Retina (tissue), 1 donor: ENCODE results near the gene DNAH1.

Source experiments
- DNase-seq: peaks from one replicate; pipeline ENCODE4 v3.0.0-alpha.2; 2016

The DNAH1 gene

DNA sequence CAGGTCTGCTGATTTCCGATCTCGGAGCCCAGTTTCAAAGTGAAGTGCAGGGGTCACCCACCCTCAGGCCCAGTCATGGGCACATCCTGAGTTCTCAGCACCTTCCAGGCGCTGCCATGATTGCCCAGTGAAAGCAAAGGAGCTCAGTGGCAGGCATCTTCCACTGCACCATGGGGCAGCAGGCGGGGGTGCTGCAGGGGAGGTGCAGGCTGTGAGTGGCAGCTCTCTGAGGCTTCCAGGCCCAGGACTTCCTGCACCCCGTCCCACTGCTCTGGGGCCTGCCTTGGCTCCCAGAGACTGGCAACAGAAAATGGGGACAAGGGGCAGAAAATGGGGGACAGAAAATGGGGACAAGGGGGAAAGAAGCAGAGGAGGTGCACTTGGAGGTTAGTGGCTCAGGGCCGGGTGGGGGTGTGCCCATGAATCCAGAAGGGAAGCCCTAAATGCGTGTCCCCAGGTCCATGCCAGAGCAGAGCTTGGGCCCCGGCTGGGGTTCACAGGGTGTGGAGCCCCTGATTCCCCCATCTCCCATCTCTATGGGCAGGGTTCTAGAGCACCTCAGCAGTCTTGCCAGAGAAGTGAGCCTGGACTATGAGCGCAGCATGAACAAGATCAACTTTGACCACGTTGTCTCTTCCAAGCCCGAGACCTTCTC is 28.0 kb downstream of the DNAH1 start:
- no peak for DNase-seq

DNA sequence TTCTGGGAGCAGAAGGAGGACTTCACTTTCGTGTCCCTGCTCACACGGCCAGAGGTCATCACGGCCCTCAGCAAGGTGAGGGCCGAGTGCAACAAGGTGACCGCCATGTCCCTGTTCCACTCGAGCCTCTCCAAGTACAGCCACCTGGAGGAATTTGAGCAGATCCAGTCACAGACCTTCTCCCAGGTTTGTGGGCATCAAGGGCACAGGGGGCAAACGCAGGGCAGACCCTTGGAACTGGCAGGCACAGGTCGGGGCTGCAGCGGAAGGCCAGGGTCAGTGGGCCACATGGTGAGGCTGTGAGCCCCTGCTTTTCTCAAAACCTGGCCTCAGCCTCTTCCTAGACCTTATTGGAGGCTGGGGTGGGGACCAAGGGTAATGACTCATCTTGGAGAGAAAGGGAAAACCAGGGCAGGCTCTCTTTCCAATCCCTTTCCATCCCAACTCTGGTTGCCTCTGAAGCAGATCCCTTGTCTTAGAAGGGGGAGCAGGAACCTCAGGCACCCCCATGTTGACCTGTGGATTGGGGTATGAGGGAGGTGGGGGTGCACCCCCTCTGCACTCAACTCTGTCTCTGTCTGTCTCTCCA is 29.5 kb downstream of the DNAH1 start:
- DNase-seq = no peak

DNA sequence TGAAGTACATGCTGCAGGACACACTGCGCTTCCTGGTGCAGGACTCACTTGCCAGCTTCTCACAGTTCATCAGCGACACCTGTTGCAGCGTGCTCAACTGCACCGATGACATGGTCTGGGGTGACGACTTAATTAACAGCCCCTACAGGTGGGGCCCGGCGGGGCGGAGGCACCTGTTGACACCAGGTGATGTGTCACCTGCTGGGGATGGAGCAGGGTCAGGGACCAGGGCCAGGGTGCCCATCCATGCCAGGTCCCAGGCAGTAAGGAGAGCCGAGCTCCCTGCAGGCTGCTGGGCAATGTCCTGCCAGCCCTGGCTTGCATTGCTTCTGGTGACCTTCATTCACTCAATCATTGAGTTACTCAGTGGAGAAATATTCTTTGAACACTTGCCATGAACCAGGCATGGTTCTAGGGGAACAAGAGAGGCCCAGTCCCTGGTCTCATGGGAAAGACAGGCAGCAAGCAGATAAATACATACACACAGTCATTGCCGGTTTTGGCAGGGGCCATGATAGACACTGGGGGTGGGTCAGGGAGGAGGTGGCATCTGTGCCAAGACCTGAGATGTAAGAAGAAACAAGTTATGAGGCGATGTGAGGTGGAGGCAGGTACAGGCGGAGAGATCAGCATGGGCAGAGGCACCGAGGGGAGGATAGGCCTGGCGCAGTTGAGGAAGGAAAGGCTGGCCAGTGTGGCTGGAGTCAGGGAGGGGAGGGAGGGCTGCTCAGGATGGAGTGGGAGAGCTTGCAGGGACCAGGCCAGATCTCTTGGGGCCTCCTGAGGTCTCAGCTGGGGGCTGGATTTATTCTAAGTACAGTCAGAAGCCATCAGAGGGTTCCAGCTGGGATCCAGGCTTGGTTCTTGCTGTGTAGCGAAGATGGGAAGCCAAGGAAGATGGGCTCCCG is 30.8 kb downstream of the DNAH1 start:
- DNase-seq = no peak

DNA sequence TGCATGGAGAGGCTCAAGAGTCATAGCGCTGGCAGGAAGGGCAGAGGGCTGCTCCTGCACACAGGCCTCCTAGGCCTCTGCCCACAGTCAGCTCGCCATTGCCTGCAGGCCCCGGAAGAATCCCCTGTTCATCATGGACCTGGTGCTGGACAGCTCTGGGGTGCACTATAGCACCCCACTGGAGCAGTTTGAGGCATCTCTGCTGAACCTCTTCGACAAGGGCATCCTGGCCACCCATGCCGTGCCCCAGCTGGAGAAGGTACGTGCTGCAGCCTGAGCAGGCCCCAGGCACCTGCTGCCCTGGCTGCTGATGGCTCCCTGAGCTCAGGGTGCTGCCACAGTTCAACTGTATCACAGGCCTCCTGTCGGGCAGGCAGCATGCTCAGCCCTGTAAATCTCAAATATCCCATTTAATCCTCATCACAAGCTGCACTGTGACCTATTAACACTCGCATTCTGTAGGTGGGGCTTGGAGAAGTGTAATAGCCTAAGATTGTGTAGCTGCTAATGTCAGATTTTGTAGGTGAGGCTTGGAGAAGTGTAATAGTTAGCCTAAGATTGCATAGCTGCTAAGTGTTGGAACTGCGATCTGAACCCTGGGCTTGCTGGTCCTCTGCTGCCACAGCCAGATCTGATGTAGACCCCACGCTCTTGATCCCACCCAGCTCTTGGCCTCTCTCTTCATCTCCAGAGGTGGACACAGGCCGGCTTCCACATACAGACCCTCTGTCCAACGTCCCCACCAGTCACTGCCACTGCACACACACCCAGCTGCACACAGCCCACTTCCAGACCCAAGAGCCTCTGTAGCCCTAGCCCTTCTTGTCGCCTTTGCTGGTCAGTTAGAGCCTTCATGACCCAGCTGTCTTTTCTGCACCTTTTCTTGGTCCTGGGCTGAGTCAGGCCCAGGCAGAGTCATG is 31.9 kb downstream of the DNAH1 start:
- no peak for DNase-seq

DNA sequence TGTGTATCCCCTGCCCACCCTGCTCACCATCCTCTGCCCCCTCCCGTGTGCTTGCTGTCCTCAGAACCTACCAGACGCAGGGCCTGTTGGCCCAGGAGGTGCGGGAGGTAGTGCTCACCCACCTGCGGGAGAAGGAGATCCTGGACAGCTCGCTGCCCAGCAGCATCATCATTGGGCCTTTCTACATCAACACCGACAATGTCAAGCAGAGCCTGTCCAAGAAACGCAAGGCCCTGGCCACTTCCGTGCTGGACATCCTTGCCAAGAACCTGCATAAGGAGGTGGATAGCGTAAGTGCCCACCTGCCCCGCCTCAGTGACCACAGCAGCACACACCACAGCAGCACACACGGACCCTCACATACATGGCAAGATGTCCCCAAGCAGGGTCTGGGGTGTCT is 33.0 kb downstream of the DNAH1 start:
- DNase-seq = no peak

DNA sequence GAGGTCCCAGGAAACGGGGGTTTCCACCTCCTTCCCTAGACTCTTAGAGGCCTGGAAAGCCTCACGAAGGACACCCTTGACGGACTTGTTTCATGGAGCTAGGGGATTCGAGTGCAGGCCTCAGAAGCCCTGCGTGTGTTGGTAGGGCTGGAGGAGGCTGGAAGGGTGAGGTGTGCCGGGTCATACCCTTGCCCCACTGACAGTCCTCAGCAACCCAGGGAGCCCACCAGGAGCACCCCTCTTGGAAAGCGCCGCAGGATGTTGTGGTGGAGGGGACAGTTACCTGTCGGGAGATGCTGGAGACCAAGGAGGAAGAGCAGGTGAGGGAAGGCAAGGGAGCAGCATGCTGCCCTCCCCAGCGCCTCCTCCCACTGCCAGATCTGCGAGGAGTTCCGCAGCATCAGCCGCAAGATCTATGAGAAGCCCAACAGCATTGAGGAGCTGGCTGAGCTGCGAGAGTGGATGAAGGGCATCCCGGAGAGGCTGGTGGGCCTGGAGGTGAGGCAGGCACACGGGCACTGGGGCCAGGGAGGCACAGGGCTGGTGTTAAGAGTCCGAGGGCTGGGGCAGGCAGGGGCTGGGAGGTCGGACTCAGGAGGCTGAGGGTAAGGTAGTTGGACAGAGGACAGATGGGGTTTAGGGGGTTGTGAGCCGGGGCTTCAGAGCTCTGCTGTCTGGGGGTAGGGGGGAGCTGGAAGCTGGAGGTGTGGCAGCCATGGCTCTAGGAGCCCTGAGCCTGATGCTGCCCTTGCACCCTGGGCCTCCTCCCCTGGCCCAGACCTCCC is 33.7 kb downstream of the DNAH1 start:
- DNase-seq = no peak

DNA sequence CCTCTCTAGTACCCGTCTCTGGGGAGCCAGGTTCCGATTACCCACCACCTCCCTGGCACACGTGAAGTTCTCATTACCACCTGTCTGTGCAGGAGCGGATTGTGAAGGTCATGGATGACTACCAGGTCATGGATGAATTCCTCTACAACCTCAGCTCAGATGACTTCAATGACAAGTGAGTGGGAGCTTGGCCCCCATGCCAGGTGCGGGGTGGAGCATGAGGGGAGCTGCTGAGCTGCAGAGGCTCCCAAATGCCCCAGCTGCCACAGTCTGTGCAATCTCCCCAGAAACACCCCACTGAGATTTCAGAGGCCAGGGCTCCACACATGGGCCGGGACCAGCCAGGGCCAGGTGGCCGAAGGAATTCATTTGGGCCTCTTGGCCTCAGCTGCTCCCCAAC is 34.3 kb downstream of the DNAH1 start:
- no peak for DNase-seq

DNA sequence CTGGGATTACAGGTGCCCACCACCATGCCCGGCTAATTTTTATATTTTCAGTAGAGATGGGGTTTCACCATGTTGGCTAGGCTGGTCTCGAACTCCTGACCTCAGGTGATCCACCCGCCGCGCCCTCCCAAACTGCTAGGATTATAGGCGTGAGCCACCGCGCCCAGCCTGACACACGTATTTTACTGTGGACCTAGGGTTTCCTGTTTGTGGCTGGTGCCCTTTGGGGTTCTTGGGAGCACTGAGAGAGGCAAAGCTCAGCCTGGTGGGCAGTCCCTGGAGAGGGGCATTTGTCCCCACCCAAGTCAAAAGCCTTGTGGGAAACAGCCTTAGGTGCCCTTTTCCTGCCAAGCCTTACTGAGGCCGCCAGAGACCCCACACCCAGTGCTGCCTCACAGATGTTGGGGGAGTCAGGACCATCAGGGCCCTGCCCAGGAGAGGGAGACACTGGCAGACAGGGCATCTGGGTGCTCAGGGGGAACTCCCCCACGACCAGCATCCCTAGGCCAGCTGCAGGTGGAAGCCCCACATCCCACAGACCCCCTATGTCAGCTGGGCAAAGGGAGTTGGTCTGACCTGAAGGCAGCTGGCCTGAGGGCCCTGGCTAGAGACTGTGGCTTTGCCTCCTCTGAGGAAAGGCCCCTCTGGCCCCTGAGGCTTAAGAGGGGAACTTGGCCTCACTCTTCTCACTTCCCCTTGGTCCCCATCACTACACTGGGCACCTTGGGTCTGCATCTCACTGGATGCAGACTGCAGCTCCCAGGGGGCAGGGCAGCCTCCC is 35.1 kb downstream of the DNAH1 start:
- DNase-seq = no peak

DNA sequence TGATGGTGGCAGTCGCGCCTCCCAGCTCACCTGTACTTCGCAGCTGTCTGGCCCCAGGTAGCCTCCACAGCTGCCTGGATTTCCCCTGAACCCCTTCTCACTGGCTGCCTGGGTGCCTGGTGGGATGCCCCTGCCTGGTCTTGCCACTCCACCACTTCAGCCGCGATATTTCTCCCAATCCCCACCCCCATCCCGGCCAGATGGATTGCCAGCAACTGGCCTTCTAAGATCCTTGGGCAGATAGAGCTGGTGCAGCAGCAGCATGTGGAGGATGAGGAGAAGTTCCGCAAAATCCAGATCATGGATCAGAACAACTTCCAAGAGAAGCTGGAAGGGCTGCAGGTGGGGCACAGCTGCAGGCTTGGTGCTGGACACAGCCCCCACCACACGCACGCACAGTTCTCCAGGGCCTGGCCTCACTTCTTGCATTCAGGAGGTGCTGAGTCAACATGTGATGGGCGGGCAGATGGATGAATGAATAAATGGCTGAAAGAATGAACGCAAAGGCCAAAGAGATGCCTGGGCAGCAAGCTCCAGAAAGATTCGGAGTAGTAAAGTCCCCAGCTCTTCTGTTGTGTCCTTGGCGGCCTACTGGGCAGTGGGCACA is 35.7 kb downstream of the DNAH1 start:
- no peak for DNase-seq

DNA sequence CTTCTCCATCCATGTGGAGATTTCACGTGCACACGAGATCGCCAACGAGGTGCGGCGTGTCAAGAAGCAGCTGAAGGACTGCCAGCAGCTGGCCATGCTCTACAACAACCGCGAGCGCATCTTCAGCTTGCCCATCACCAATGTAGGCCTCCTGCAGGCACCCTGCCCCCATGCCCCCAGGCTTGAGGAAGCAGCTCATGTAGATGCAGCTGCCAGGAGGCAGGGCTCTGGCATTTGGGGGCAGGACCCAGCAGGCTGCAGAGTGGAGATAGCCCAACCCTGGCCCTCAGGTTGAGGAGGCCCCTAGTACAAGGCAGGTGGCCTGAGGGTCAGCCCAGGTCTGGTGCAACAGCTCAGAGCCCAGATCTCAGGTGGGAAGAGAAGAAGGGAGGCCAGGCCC is 36.4 kb downstream of the DNAH1 start:
- DNase-seq = no peak

DNA sequence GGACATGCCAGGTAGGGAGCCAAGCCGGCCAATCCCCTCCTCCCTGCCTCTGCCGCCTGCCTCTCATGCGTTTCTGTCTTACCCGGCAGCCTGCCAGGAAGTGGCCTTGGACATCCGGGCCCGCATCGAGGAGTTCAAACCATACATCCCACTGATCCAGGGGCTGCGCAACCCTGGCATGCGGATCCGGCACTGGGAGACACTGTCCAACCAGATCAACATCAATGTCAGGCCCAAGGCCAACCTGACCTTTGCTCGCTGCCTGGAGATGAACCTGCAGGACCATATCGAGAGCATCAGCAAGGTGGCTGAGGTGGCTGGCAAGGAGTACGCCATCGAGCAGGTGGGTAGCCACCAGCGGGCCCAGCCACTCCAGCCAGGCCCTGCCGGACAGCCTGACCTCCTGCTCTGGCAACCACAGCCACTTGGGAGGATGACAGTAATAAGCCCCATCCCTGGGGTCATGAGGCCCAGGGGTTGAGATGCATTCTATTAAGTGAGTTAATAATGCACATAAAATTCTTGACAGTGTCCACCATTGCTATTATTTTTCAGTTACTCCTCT is 37.3 kb downstream of the DNAH1 start:
- no peak for DNase-seq

DNA sequence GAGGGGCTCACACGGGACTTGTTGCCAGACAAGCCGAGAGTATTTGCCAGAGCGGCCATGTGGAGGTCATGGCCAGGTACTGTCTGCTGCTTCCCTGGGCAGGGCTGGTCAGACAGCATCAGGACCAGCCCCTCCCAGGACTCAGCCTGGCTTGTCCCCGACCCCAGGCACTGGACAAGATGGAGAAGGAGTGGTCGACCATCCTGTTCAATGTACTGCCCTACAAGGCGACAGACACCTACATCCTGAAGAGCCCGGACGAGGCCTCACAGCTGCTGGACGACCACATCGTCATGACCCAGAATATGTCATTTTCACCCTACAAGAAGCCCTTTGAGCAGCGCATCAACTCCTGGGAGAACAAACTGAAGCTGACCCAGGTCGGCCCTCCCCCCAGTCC is 38.6 kb downstream of the DNAH1 start:
- DNase-seq = no peak

DNA sequence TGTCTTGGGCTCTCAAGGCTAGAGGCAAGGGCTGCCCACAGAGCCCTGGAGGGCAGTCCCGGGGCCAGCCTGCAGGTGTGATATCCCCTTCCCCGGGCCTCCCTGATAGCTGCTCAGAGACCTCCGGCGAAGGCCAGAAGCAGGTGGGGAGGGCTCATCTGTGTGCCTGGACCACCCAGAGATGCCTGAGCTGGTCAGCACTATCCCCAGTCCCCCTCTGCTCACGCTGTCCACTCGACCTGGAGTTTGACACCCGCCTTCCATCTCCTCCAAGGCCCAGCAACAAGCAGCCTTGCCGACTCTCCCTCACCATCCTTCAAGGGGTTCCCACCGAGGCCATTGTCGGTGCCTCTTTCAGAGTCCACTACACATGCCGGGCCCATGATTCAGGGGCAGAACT is 39.4 kb downstream of the DNAH1 start:
- no peak for DNase-seq

DNA sequence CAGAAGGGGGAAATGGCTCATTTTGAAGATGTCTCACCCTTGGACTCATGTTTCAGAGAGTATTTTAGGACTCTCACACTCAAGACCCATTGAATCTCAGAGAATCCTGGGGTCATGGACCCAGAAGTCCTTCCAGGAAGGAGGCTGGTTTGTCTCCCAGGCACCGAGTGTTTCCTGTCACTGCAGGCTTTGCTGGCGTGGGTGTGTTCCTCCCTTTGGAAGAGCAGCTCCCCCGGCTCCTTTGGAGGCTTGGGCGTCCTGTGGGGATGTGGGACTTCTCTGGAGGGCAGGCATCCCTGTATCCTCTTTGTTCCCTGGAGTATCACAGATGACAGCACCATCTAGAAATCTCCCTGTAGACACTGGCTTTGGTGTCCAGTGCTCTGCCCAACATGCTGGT is 40.0 kb downstream of the DNAH1 start:
- DNase-seq = no peak

DNA sequence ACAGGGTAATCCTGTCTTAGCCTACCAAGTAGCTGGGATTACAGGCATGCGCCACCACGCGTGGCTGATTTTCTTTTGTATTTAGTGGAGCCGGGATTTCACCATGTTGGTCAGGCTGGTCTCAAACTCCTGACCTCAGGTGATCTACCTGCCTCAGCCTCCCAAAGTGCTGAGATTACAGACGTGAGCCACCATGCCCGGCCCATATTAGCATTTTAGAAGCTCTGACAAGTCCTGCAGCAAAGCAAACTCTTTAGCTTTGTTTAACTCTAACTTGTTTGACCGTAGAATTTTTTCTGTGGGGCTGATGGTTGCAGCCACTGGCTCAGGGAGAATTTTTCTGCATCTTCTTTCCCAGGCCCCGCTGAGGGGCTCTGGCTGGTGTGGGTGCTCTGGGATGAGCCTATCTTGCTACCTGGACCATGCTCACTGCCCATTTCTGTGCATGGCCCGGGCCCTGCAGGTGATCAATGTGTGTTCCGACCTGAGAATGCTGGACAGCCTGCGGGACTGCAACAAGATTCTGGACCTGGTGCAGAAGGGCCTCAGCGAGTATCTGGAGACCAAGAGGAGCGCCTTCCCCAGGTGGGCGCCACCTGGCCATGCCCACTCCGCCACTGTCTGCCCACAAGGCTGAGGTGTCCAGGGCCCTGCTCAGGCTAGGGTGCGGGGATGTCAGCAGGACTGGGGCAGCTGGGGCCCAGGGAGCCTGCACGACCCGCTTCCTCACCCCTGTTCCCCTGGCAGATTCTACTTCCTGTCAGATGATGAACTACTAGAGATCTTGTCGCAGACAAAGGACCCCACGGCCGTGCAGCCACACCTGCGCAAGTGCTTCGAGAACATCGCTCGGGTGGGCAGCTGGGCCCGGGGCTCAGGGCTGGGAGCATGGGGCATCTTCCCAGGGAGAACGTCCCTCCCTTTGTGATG is 41.3 kb downstream of the DNAH1 start:
- DNase-seq = no peak

DNA sequence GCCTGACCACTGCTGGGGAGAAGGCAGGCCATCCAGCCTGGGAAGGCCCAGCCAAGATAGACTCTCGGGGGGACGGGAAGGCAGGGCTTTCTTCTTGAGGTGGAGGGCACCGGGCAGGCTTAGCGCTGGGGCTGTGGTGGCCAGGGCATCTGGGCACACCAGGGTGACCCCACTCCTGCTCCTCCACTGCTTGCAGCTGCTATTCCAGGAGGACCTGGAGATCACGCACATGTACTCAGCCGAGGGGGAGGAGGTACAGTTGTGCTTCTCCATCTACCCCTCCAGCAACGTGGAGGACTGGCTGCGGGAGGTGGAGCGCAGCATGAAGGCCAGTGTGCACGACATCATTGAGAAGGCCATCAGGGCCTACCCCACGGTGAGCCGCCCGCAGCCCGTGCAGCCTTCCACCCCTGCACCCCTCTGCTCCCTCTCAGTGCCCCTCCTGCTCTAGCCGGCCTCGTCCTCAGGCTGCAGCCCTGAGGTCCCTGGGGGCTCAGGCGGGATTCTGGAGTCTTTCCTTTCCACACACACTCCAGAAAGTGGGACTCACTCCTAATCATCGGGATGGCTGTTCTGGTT is 42.3 kb downstream of the DNAH1 start:
- no peak for DNase-seq

DNA sequence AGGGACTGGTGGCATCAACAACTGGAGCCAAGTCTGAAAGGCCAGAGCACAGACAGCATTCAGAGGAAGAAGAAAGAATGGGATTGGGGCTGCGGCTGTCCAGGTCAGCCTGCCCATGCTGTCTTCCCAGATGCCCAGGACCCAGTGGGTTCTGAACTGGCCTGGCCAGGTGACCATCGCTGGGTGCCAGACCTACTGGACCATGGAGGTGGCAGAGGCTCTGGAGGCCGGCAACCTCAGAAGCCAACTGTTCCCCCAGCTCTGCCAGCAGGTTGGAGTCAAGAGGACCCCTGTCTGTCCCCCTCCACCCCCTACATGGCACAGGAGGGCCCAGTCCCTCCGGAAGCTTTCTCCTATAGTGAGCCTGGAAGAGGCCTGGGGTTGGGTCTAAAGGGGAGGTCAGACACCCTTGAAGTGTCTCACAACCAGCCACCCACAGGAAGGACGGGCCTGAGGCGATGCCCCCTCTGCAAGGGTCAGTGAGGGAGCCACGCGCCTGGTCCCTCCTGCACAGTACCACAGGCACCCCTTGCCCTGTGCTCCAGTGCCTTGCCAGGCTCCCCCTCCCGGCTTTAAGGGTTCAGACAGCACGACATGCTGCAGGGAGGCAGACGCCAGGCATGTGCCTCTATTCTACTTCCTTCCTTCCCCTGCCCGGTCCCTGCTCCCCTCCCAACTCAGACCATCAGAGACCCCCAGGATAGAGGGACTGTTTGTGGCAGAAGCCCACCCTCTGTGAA is 43.2 kb downstream of the DNAH1 start:
- DNase-seq = no peak

DNA sequence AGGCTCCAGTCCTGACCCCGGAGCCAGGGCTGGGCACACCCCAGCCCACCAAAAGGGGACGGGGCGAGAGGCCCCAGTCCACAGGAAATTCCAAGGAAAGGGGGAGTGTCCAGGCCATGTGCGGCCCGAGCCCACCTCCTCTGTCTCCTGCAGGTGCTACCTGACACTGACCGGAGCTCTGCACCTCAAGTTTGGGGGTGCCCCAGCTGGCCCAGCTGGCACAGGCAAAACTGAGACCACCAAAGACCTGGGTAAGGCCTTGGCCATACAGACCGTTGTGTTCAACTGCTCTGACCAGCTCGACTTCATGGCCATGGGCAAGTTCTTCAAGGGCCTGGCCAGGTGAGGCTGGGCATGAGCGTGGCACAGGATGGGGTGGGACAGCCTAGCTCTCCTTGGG is 44.9 kb downstream of the DNAH1 start:
- DNase-seq = no peak
